ENCODE data around the gene CRYBG2. TPM values are rescaled to one million over a fixed set of nuclear protein-coding genes. Genes with fewer than 3 reads are reported as not detected.
"Not testable (repeated sequence)": the region's sequence is repeated elsewhere in the genome, so short reads cannot be mapped to it uniquely, and the experiment has no call there.

The CRYBG2 gene
- polyA plus RNA-seq, 1 donor from 2014 or later: 3.1 TPM

GRCh38 chr1:26350343-26350700 lies 3.6 kb downstream of the CRYBG2 start:
- H3K27me3 Mint-ChIP-seq: no peaks in the 10 kb centered on the region
- H3K4me3 Mint-ChIP-seq: no peak overlapping the region
- H3K27ac Mint-ChIP-seq: peak overlapping the region in 1 of 3 donors; percentile 62
- H3K9me3 Mint-ChIP-seq: no peaks in the 10 kb centered on the region
- H3K4me1 Mint-ChIP-seq: peaks cover 0 to 1% (median 1%) of the 10 kb centered on the region in 3 donors
- H3K36me3 Mint-ChIP-seq: no peaks in the 10 kb centered on the region

GRCh38 chr1:26349877-26350244 lies 4.1 kb downstream of the CRYBG2 start:
- H3K27me3 Mint-ChIP-seq: no peaks in the 10 kb centered on the region
- H3K4me1 Mint-ChIP-seq: peaks cover 0 to 1% (median 1%) of the 10 kb centered on the region in 3 donors
- H3K27ac Mint-ChIP-seq: peak overlapping the region in 1 of 3 donors; percentile 62

GRCh38 chr1:26349188-26349876 lies 4.6 kb downstream of the CRYBG2 start:
- no peak overlapping the region for H3K4me3 Mint-ChIP-seq
- no peaks in the 10 kb centered on the region for H3K9me3 Mint-ChIP-seq
- H3K27me3 Mint-ChIP-seq: no peaks in the 10 kb centered on the region
- H3K36me3 Mint-ChIP-seq: no peaks in the 10 kb centered on the region
- peaks cover 0 to 1% (median 1%) of the 10 kb centered on the region in 3 donors for H3K4me1 Mint-ChIP-seq
- peak overlapping the region in 1 of 3 donors; percentile 62 for H3K27ac Mint-ChIP-seq

More at GRCh38 chr1:26349877-26350244, 4.1 kb downstream of the CRYBG2 start:
- H3K36me3 Mint-ChIP-seq: no peaks in the 10 kb centered on the region
- no peaks in the 10 kb centered on the region for H3K9me3 Mint-ChIP-seq
- H3K4me3 Mint-ChIP-seq: no peak overlapping the region

GRCh38 chr1:26346274-26347033 lies 7.5 kb downstream of the CRYBG2 start:
- no peaks in the 10 kb centered on the region for H3K36me3 Mint-ChIP-seq
- peak overlapping the region in 1 of 4 donors; percentile 47 for H3K4me3 Mint-ChIP-seq
- H3K27me3 Mint-ChIP-seq: peaks cover 1% of the 10 kb centered on the region
- H3K27ac Mint-ChIP-seq: no peak overlapping the region
- H3K9me3 Mint-ChIP-seq: no peaks in the 10 kb centered on the region
- peaks cover 0 to 1% (median 1%) of the 10 kb centered on the region in 3 donors for H3K4me1 Mint-ChIP-seq

GRCh38 chr1:26345718-26346117 lies 8.2 kb downstream of the CRYBG2 start:
- peaks cover 1% of the 10 kb centered on the region for H3K27me3 Mint-ChIP-seq
- H3K27ac Mint-ChIP-seq: no peak overlapping the region
- no peak overlapping the region for H3K4me3 Mint-ChIP-seq
- no peaks in the 10 kb centered on the region for H3K9me3 Mint-ChIP-seq
- H3K4me1 Mint-ChIP-seq: peaks cover 0 to 1% (median 1%) of the 10 kb centered on the region in 3 donors
- no peaks in the 10 kb centered on the region for H3K36me3 Mint-ChIP-seq

- no peaks in the 10 kb centered on the region for H3K9me3 Mint-ChIP-seq
- no peaks in the 10 kb centered on the region for H3K36me3 Mint-ChIP-seq
- no peak overlapping the region for H3K4me3 Mint-ChIP-seq
- peaks cover 0 to 1% (median 1%) of the 10 kb centered on the region in 3 donors for H3K4me1 Mint-ChIP-seq
- no peak overlapping the region for H3K27ac Mint-ChIP-seq
- H3K27me3 Mint-ChIP-seq: peaks cover 1% of the 10 kb centered on the region
Measured at GRCh38 chr1:26344147-26344920, 9.6 kb downstream of the CRYBG2 start.

GRCh38 chr1:26340047-26340481 lies 13.9 kb downstream of the CRYBG2 start:
- Mint-ChIP-seq H3K27ac (peak overlapping the region in 1 of 3 donors; percentile 45), H3K4me1 (peaks cover 0 to 6% (median 4%) of the 10 kb centered on the region in 3 donors), H3K27me3 (peaks cover 1% of the 10 kb centered on the region), H3K36me3 (no peaks in the 10 kb centered on the region), H3K4me3 (no peak overlapping the region), H3K9me3 (no peaks in the 10 kb centered on the region)

GRCh38 chr1:26338670-26339069 lies 15.3 kb downstream of the CRYBG2 start:
- peak overlapping the region in 2 of 3 donors; percentile 43 to 59 for H3K27ac Mint-ChIP-seq

GRCh38 chr1:26337625-26338024 lies 16.3 kb downstream of the CRYBG2 start:
- no peak overlapping the region for H3K27ac Mint-ChIP-seq
- peak overlapping the region; percentile 32 to 88 (median 69) for H3K4me3 Mint-ChIP-seq
- no peaks in the 10 kb centered on the region for H3K36me3 Mint-ChIP-seq
- H3K27me3 Mint-ChIP-seq: no peaks in the 10 kb centered on the region
- H3K9me3 Mint-ChIP-seq: no peaks in the 10 kb centered on the region
- H3K4me1 Mint-ChIP-seq: peaks cover 0 to 8% (median 5%) of the 10 kb centered on the region in 3 donors

More at GRCh38 chr1:26338670-26339069, 15.3 kb downstream of the CRYBG2 start:
- Mint-ChIP-seq H3K36me3 (no peaks in the 10 kb centered on the region), H3K9me3 (no peaks in the 10 kb centered on the region), H3K27me3 (peaks cover 1% of the 10 kb centered on the region), H3K4me1 (peaks cover 0 to 8% (median 5%) of the 10 kb centered on the region in 3 donors), H3K4me3 (peak overlapping the region in 1 of 4 donors; percentile 88)

- peak overlapping the region in 1 of 3 donors; percentile 32 for H3K27ac Mint-ChIP-seq
- H3K27me3 Mint-ChIP-seq: no peaks in the 10 kb centered on the region
- H3K9me3 Mint-ChIP-seq: no peaks in the 10 kb centered on the region
- no peaks in the 10 kb centered on the region for H3K36me3 Mint-ChIP-seq
- peak overlapping the region in 3 of 4 donors; percentile 73 to 97 (median 88) for H3K4me3 Mint-ChIP-seq
- H3K4me1 Mint-ChIP-seq: peaks cover 0 to 8% (median 5%) of the 10 kb centered on the region in 3 donors
Measured at GRCh38 chr1:26337206-26337535, 16.8 kb downstream of the CRYBG2 start.

GRCh38 chr1:26336477-26337205 lies 17.3 kb downstream of the CRYBG2 start:
- H3K4me1 Mint-ChIP-seq: peaks cover 0 to 8% (median 5%) of the 10 kb centered on the region in 3 donors
- no peaks in the 10 kb centered on the region for H3K9me3 Mint-ChIP-seq
- H3K36me3 Mint-ChIP-seq: no peaks in the 10 kb centered on the region

GRCh38 chr1:26335774-26336476 lies 18.0 kb downstream of the CRYBG2 start:
- H3K27me3 Mint-ChIP-seq: no peaks in the 10 kb centered on the region
- peaks cover 0 to 8% (median 5%) of the 10 kb centered on the region in 3 donors for H3K4me1 Mint-ChIP-seq
- H3K9me3 Mint-ChIP-seq: no peaks in the 10 kb centered on the region
- peaks cover under 1% of the 10 kb centered on the region for H3K36me3 Mint-ChIP-seq
- no peak overlapping the region for H3K27ac Mint-ChIP-seq
- H3K4me3 Mint-ChIP-seq: peak overlapping the region; percentile 87 to 97 (median 91)

More at GRCh38 chr1:26336477-26337205, 17.3 kb downstream of the CRYBG2 start:
- no peaks in the 10 kb centered on the region for H3K27me3 Mint-ChIP-seq
- peak overlapping the region in 1 of 3 donors; percentile 32 for H3K27ac Mint-ChIP-seq
- H3K4me3 Mint-ChIP-seq: peak overlapping the region; percentile 87 to 97 (median 91)

GRCh38 chr1:26333312-26333711 lies 20.6 kb downstream of the CRYBG2 start:
- H3K27ac Mint-ChIP-seq, H3K27me3 Mint-ChIP-seq, H3K4me3 Mint-ChIP-seq, H3K4me1 Mint-ChIP-seq, H3K9me3 Mint-ChIP-seq, H3K36me3 Mint-ChIP-seq: not testable (repeated sequence)

- Mint-ChIP-seq H3K4me1 (peaks cover 0 to 3% (median 3%) of the 10 kb centered on the region in 3 donors), H3K4me3 (no peak overlapping the region), H3K27me3 (no peaks in the 10 kb centered on the region), H3K9me3 (no peaks in the 10 kb centered on the region), H3K27ac (no peak overlapping the region), H3K36me3 (peaks cover 2% of the 10 kb centered on the region)
Measured at GRCh38 chr1:26330276-26330675, 23.7 kb downstream of the CRYBG2 start.

All from IgD-negative memory B cell (primary cell).